GM19397 (cell line): ENCODE data around the gene GATA2.

Experiments
- ATAC-seq: cut with Tn5 transposase; IDR thresholded peaks from one replicate; pipeline ENCODE4 v1.9.1; 2021; ENCODE audit warnings: mild to moderate bottlenecking, moderate library complexity; ENCODE audit not compliant: unreplicated experiment

GATA2 gene

GRCh38 chr3:128488991-128489673 is 3.9 kb downstream of the GATA2 start:
- no peak for ATAC-seq

- no peak for ATAC-seq
Observed at GRCh38 chr3:128488636-128488990, 4.4 kb downstream of the GATA2 start.

GRCh38 chr3:128487813-128488635 is 5.0 kb downstream of the GATA2 start:
- no peak for ATAC-seq

GRCh38 chr3:128487538-128487812 is 5.5 kb downstream of the GATA2 start:
- no peak for ATAC-seq

- ATAC-seq: no peak
Observed at GRCh38 chr3:128486681-128487537, 6.1 kb downstream of the GATA2 start.

GRCh38 chr3:128486205-128486628 is 6.8 kb downstream of the GATA2 start:
- ATAC-seq: no peak

GRCh38 chr3:128485282-128486204 is 7.5 kb downstream of the GATA2 start:
- ATAC-seq: no peak

- ATAC-seq: no peak
Observed at GRCh38 chr3:128484404-128485281, 8.4 kb downstream of the GATA2 start.

GRCh38 chr3:128483657-128484403 is 9.2 kb downstream of the GATA2 start:
- no peak for ATAC-seq

GRCh38 chr3:128482666-128483656 is 10.0 kb downstream of the GATA2 start:
- ATAC-seq: no peak

GRCh38 chr3:128482175-128482574 is 10.8 kb downstream of the GATA2 start:
- ATAC-seq: no peak

- ATAC-seq: no peak
Observed at GRCh38 chr3:128481438-128481942, 11.5 kb downstream of the GATA2 start.

GRCh38 chr3:128480717-128481437 is 12.1 kb downstream of the GATA2 start:
- ATAC-seq: no peak

GRCh38 chr3:128480278-128480677 is 12.7 kb downstream of the GATA2 start:
- no peak for ATAC-seq

GRCh38 chr3:128479558-128480086 is 13.4 kb downstream of the GATA2 start:
- no peak for ATAC-seq
